Panc1 (cell line): ENCODE results near the gene MAFG. TPM values are rescaled to one million over a fixed set of nuclear protein-coding genes. Genes with fewer than 3 reads are reported as not detected.

Source experiments
- ATAC-seq: fragments of 200-7000 bp; cut with Tn5 transposase; 2 replicates; pipeline ENCODE4 v1.9.1; 2020; ENCODE audit warnings: mild to moderate bottlenecking, moderate library complexity
- BruUV-seq: library from RNA; stranded (reverse); fragments of 400-500 nt; replicated peaks from 2 replicates; lab custom pipeline; 2021; lab: Mats Ljungman, UMichigan
- CTCF ChIA-PET: fragments of 300-600 bp; sonication (Branson Sonifier 250); formaldehyde crosslinking; loops from one replicate; lab custom pipeline; 2022; ENCODE audit warnings: antibody characterized with exemption; lab: Charles Lee
- POLR2A ChIA-PET: fragments of 300-600 bp; sonication (Branson Sonifier 250); formaldehyde crosslinking; loops from one replicate; lab custom pipeline; 2022; ENCODE audit warnings: antibody characterized with exemption; lab: Charles Lee
- DNase-seq: peaks from one replicate; pipeline ENCODE4 v3.0.0-alpha.2; 2010; ENCODE audit warnings: low read depth, low spot score
- H3K27ac ChIP-seq: 2 replicates; pipeline ENCODE4 v1.5.1; 2011; ENCODE audit warnings: mild to moderate bottlenecking, low read length, inconsistent platforms
- H3K27me3 ChIP-seq: fragments of 200-500 bp; sonication (Bioruptor generic); 2 replicates; pipeline ENCODE4 v1.6.0; 2014; ENCODE audit warnings: low read length, inconsistent platforms; ENCODE audit not compliant: control insufficient read depth, insufficient read depth
- H3K36me3 ChIP-seq: fragments of 200-500 bp; sonication (Bioruptor generic); 2 replicates; pipeline ENCODE4 v1.5.1; 2014; ENCODE audit warnings: inconsistent platforms, mild to moderate bottlenecking, low read length, moderate library complexity; ENCODE audit not compliant: control insufficient read depth, insufficient read depth
- H3K4me1 ChIP-seq: 2 replicates; pipeline ENCODE4 v1.5.1; 2011; ENCODE audit warnings: inconsistent platforms, mild to moderate bottlenecking, low read length, moderate library complexity; ENCODE audit not compliant: control insufficient read depth, insufficient read depth
- H3K4me3 ChIP-seq, 2 experiments: 2 replicates each; pipeline ENCODE4 v1.5.1; 2011 to 2012; ENCODE audit warnings: low read depth in 2 of 2, low read length in 2 of 2, mild to moderate bottlenecking in 2 of 2, inconsistent platforms in 1 of 2, moderate library complexity in 1 of 2
- H3K9me3 ChIP-seq: fragments of 200-500 bp; sonication (Bioruptor generic); 2 replicates; pipeline ENCODE4 v1.5.1; 2014; ENCODE audit warnings: low read depth, mild to moderate bottlenecking, inconsistent platforms, low read length, moderate library complexity; ENCODE audit not compliant: control insufficient read depth, insufficient read depth
- CTCF ChIP-seq: fragments of 450-650 bp; IDR thresholded peaks from 2 replicates; pipeline ENCODE4 v1.5.1; 2017; ENCODE audit warnings: mild to moderate bottlenecking
- POLR2AphosphoS5 ChIP-seq: IDR thresholded peaks from 2 replicates; pipeline ENCODE4 v1.6.1; 2012; ENCODE audit warnings: mild to moderate bottlenecking, low read depth, low read length, moderate library complexity
- REST ChIP-seq, 2 experiments: IDR thresholded peaks; 2 replicates each; pipeline ENCODE4 v1.6.1; 2011 to 2012; ENCODE audit warnings: low read depth in 2 of 2, control low read depth in 1 of 2, low read length in 1 of 2, mild to moderate bottlenecking in 1 of 2, moderate library complexity in 1 of 2; ENCODE audit not compliant: insufficient read depth in 1 of 2
- SIN3A ChIP-seq: IDR thresholded peaks from 2 replicates; pipeline ENCODE4 v1.6.1; 2012; ENCODE audit warnings: low read depth, mild to moderate bottlenecking, low read length, moderate library complexity, borderline replicate concordance; ENCODE audit not compliant: insufficient read depth
- TCF7L2 ChIP-seq: IDR thresholded peaks from 2 replicates; pipeline ENCODE4 v1.6.1; 2011; ENCODE audit warnings: mild to moderate bottlenecking, low read depth, low read length, inconsistent platforms
- in situ Hi-C: cut with HindIII; loops from 2 replicates; pipeline ENCODE4 v1.10.0; 2016; ENCODE audit warnings: low sequenced_read_pairs, low pct_unique_long_range_greater_than_20kb
- intact Hi-C: fragments of 100-400 bp; cut with micrococcal nuclease; formaldehyde crosslinking; loops from one replicate; pipeline ENCODE4 v1.10.0; 2022; ENCODE audit not compliant: unreplicated experiment
- total RNA-seq: library from RNA; stranded (reverse); gene quantifications from one replicate; pipeline ENCODE4 v1.2.1, GENCODE V29; 2021; ENCODE audit not compliant: unreplicated experiment

Gene MAFG
- total RNA-seq, 1 experiment from 2014 or later = 57.0 TPM

GRCh38 chr17:81973432-81973831 lies 45.9 kb upstream of the MAFG start:
- Histone ChIP-seq H3K4me3 (no peak overlapping the region), H3K27ac (no peak overlapping the region), H3K36me3 (no peaks in the 10 kb centered on the region), H3K9me3 (peaks cover 5% of the 10 kb centered on the region; the same call in 1 of the 2 replicates), H3K4me1 (peaks cover 5% of the 10 kb centered on the region), H3K27me3 (no peaks in the 10 kb centered on the region)
- ChIA-PET POLR2A (no interaction called here), CTCF (no interaction called here)
- in situ Hi-C loops (no loop called here), intact Hi-C loops (no loop called here)
- no TSS peak for BruUV-seq
- DNase-seq (no peak), ATAC-seq (no peak)
- no peak for TF ChIP-seq REST (IDR thresholded peaks at IDR 0.05; ENCODE audit: insufficient read depth in 1 of 2, low read depth in 2 of 2, low read length in 1 of 2)
- TF ChIP-seq TCF7L2 = no peak

- ChIA-PET POLR2A (no interaction called here), CTCF (interaction anchor here (0.6 kb wide), 1 partner anchor 33 kb away, joined by 3 read pairs; no protein-coding TSS in a partner anchor)
- intact Hi-C loops (no loop called here), in situ Hi-C loops (no loop called here)
- TF ChIP-seq POLR2AphosphoS5 = no peak
- TF ChIP-seq REST (IDR thresholded peaks at IDR 0.05; ENCODE audit: insufficient read depth in 1 of 2, low read depth in 2 of 2, low read length in 1 of 2) = no peak
- no peak for TF ChIP-seq CTCF
- TF ChIP-seq TCF7L2 = no peak
- no peak for TF ChIP-seq SIN3A
- no peak for ATAC-seq
- peaks cover 5% of the 10 kb centered on the region; the same call in 1 of the 2 replicates for H3K9me3 ChIP-seq
- no peaks in the 10 kb centered on the region for H3K36me3 ChIP-seq
- no peak overlapping the region for H3K27ac ChIP-seq
- peaks cover 5% of the 10 kb centered on the region; the same call in 1 of the 2 replicates for H3K4me1 ChIP-seq
- no peak overlapping the region for H3K4me3 ChIP-seq
- DNase-seq = no peak
- no TSS peak for BruUV-seq
- no peaks in the 10 kb centered on the region for H3K27me3 ChIP-seq
Observed at GRCh38 chr17:81968850-81969812, 41.6 kb upstream of the MAFG start.
